Cardiac fibroblast (primary cell): ENCODE data around the gene UBE2C.
"Not testable (repeated sequence)": the region's sequence is repeated elsewhere in the genome, so short reads cannot be mapped to it uniquely, and the experiment has no call there.

ENCODE experiments used
- DNase-seq, 2 donors: peaks; one replicate each; pipeline versions ENCODE4 v3.0.0 to v3.0.0-alpha.2; 2010; ENCODE audit warnings: low read depth in 2 of 2
- H3K4me3 ChIP-seq, 2 donors: replicated peaks in 1 of 2; 1 replicate in 1 of 2; 2 replicates in 1 of 2; pipeline ENCODE4 v1.5.1; 2011; ENCODE audit warnings: low read depth in 2 of 2, low read length in 2 of 2, mild to moderate bottlenecking in 2 of 2, moderate library complexity in 1 of 2
- TF ChIP-seq, protein P1 (sequence below): IDR thresholded peaks from one replicate; pipeline ENCODE4 v1.5.1; 2011; ENCODE audit warnings: low read depth, mild to moderate bottlenecking, low read length, inconsistent platforms

The UBE2C gene

GRCh38 chr20:45812157-45813005 is at the start of gene UBE2C:
UBE2C (plus strand) TSS chr20:45812644; CDS start chr20:45812696, 52 bp downstream.
- TF ChIP-seq, protein P1, sequence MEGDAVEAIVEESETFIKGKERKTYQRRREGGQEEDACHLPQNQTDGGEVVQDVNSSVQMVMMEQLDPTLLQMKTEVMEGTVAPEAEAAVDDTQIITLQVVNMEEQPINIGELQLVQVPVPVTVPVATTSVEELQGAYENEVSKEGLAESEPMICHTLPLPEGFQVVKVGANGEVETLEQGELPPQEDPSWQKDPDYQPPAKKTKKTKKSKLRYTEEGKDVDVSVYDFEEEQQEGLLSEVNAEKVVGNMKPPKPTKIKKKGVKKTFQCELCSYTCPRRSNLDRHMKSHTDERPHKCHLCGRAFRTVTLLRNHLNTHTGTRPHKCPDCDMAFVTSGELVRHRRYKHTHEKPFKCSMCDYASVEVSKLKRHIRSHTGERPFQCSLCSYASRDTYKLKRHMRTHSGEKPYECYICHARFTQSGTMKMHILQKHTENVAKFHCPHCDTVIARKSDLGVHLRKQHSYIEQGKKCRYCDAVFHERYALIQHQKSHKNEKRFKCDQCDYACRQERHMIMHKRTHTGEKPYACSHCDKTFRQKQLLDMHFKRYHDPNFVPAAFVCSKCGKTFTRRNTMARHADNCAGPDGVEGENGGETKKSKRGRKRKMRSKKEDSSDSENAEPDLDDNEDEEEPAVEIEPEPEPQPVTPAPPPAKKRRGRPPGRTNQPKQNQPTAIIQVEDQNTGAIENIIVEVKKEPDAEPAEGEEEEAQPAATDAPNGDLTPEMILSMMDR, result no peak
- peak; percentile 100 for DNase-seq
- peak within 1 kb of the TSS; percentile 78 to 87 for H3K4me3 ChIP-seq

GRCh38 chr20:45764618-45765282 is 47.7 kb upstream of the UBE2C start:
- not testable (repeated sequence) for H3K4me3 ChIP-seq, DNase-seq

DNA sequence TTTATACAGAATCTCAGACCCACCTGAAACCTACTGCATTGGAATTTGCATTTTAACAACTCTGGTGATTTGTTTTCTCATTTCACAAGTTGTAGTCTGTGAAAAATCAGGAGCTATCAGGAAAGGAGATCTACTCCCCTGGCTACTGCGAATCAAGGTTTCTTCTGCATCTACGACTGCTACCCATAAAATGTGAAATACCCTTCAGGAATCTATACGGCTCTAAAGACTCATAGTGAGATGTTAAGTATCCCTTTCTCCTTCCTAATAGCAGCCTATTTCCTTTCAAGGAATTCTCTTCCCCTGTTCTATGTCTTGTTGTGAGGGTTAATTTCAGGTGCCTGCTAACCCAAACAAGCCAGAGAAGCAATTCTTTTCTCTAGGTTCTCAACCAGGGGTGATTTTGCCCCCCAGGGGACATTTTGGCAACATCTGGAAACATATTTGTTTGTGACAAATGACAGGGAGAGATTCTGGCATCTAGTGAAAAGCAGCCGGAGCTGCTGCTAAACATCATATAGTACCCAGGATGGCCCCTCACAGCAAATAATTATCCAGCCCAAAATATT is 47.1 kb upstream of the UBE2C start:
- TF ChIP-seq, protein P1, result no peak
- no peak for DNase-seq
- no peak overlapping the region for H3K4me3 ChIP-seq

DNA sequence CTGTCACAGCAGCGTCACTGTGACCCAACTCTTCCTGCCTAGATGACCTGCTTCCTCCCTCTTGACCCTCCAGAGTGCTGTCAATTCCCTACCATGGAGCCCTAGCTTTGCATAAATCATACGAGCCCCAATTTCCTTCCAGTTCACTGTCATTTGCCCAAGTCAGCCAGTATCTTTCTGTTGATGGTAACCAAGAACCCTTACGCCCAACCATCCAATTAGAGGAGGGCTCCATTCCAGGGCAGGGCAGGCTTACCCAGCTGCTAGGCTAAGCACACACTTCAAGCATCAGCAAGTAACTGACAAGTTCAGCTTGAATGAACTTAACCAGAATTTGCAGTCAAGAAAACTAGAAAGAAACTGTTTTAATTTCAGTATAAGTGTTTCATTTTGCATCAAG is 46.5 kb upstream of the UBE2C start:
- TF ChIP-seq, protein P1, result no peak
- DNase-seq, result no peak
- H3K4me3 ChIP-seq, result no peak overlapping the region

DNA sequence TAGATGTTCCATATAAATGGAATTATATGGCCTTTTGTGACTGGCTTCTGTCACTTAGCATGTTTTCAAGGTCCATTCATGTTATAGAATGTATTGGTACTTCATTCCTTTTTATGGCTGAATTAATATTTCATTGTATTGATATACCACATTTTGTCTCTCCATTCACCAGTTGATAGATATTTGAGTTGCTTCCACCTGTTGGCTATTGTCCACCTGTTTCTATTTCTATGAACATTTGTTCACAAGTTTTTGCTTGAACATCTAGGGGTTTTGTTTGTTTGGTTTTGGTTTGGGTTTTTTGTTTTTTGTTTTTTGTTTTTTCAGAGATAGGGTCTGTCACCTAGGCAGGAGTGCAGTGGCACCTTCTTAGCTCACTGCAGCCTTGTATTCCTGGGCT is 44.0 kb upstream of the UBE2C start:
- TF ChIP-seq, protein P1, result no peak

GRCh38 chr20:45771182-45771759 is 41.2 kb upstream of the UBE2C start:
- TF ChIP-seq, protein P1, result peak; percentile 88
- peak; percentile 81 for DNase-seq
- no peak overlapping the region for H3K4me3 ChIP-seq

More for the DNA sequence above, 44.0 kb upstream of the UBE2C start:
- no peak overlapping the region for H3K4me3 ChIP-seq
- no peak for DNase-seq

DNA sequence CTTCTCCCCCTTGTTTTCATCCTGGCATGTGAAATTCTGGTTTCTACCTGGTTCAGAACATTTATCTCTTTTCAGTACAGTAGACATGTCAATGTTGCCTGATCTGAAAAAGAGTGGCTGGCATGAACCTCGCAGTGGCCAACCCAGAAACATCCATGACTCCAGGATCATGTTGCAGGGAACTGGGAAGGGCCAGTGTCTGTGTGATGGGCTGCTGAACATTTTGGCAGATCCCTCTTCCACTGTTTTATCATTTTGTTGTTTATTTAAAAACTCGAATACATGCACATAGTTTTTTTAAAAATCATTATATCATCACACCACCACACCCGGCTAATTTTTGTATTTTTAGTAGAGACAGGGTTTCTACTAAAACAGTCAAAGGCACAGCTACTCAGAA is 39.8 kb upstream of the UBE2C start:
- no peak overlapping the region for H3K4me3 ChIP-seq
- TF ChIP-seq, protein P1, result no peak
- DNase-seq, result no peak
